HG03469 (cell line): ENCODE data around the gene PRLR.
"Not testable (repeated sequence)": the region's sequence is repeated elsewhere in the genome, so short reads cannot be mapped to it uniquely, and the experiment has no call there.

ENCODE experiments used
- ATAC-seq: cut with Tn5 transposase; IDR thresholded peaks from one replicate; pipeline ENCODE4 v1.9.1; 2021; ENCODE audit warnings: mild to moderate bottlenecking, moderate library complexity, moderate number of reproducible peaks; ENCODE audit not compliant: unreplicated experiment

The PRLR gene

GRCh38 chr5:35133186-35133585 is 97.1 kb downstream of the PRLR start:
- ATAC-seq = no peak

GRCh38 chr5:35131723-35132122 is 98.6 kb downstream of the PRLR start:
- ATAC-seq = no peak

GRCh38 chr5:35129921-35130485 is 100.3 kb downstream of the PRLR start:
- no peak for ATAC-seq

DNA sequence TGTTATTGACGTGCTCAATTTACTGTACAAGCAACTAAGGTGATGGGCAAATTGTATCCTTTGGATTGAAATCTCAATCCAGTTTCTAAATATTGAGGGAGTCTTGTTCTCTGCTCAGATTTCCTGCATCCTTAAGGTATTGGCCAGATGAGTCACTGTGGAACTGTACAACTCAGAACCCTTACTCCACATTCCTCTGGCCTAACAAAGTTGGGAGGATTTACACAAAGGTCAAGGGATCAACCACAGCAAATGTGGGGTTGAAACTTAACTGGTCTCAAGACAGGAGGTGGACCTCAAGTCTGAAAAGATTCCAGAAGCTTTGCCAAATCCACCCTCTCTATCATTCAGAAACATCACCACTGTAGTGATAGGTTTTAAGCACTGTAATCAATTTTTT is 101.0 kb downstream of the PRLR start:
- no peak for ATAC-seq

- ATAC-seq = no peak
Measured at GRCh38 chr5:35127006-35127405, 103.3 kb downstream of the PRLR start.

DNA sequence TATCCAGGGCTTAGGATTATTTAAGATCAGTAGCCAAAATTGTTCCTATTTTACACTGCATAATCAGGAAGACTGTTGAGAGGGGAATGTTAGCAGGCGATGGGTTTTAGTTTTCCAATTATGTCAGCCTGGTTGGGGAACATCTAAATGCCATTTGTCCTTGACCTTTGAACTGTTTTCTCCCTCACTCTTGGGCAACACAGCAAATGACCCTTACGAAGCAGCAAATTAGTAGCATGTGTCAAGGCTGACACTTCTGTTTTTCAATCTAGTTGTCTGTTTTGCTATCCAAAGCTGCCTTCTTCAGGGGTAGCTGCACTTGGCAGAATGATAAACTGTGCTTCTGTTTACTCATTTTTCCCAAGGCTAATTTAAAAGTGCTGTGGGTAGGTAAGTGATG is 104.5 kb downstream of the PRLR start:
- ATAC-seq = no peak

GRCh38 chr5:35124932-35125331 is 105.4 kb downstream of the PRLR start:
- no peak for ATAC-seq

DNA sequence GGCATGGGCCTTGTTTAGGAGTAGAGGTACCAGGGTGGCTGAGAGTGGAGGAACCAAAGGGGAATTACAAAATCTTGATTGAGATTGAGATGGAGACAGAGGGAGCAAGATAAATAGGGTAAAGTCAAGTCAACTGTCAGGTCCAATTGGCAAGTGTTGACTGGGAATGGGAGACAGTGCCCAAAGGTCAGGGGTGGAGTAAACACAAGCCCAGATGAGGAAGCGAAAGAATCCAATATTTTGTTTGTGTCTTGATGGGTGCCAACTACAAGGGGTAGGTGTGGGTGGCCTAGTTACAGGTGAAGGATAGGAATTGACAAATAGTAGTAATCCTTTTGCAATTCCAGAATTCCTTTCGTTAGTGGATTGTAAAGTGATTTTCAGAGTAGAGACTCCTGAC is 107.5 kb downstream of the PRLR start:
- no peak for ATAC-seq

- no peak for ATAC-seq
Measured at GRCh38 chr5:35120715-35121114, 109.6 kb downstream of the PRLR start.

DNA sequence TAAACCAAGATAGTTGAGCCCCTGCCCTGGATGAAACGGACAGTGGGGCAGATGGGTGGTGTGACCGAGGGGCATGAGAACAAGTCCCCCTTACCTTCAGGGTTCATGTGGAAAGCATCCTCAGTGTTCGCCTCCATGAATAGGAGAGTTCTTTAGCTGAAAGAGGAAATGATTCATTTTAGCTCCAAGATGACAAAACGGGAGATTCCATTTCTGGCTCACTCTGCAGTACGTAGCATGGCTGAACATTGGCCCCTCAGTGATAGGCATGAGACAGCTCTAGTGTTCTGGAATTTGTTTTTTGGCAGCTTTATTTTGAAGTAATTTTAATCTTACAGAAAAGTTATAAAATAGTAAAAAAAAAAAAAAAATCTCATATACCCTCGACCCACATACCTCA is 112.3 kb downstream of the PRLR start:
- no peak for ATAC-seq

- no peak for ATAC-seq
Measured at GRCh38 chr5:35115920-35116319, 114.4 kb downstream of the PRLR start.

DNA sequence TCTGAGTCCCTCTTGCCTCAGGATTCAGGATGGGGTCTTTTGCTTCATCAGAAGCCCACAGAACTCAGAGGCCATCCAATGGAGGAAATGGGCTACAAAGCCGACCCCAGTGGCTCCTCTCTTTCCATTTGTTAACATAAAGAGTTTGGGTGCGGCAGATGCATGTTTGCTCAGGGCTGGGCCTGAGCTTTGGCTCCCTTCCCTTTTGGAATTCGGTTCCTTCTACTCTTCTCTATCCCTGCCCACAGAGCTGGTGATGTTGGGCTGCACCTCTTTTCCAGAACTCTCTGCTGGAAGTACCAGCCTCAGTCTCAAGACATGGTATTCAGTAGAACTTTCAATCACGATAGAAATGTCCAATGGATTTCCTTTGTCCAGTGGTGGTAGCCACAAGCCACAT is 115.6 kb downstream of the PRLR start:
- ATAC-seq = no peak

DNA sequence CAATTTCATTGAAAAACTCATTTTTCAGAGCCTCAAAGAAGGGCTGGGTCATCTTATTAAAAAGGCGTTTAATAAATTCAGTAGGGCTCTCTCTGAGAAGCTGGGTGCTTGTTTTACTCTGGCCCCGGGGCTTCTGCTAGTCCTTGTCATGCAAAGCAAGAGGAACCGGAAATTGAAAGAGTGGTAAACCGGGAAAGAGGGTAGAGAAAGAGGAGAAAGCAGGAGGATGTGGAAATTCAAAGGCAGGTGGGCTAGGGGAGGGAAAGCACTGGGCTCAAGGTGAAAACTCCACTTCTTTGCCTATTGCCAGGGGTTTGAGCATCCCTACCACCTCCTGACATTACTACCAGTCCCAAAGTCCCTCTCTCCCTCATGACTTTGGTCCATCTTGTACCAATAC is 118.0 kb downstream of the PRLR start:
- ATAC-seq = no peak

GRCh38 chr5:35104550-35104949 is 125.7 kb downstream of the PRLR start:
- ATAC-seq = not testable (repeated sequence)

DNA sequence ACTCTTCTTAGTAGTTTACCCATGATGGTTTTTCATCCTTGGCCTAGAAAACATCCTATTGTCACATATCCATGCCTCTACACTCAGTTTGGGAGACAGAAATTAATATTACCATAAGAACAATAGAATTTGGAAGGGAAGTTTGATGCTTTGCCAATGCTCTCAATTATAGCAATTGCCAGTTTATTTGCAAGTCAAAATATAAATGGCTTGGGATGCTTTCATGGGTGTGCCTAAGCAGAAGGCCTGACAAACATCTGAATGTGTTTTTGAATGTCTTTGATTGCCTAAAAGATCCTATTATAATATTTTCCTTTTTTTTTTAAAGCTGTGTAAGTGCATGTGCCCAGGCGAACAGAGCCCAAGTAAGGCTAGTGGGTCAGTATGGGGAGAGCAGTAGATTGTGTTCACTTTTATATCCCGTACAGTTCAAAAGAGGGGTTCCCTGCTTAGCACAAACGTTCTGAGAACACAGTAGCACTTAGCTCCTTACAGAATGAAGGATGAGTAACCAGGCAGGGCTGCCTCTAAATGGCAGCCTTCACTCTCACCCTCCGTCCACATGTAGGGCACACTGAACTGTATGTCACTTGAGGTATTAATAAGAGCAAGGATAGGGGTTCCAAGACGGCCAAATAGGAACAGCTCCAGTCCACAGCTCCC is 126.5 kb downstream of the PRLR start:
- no peak for ATAC-seq

DNA sequence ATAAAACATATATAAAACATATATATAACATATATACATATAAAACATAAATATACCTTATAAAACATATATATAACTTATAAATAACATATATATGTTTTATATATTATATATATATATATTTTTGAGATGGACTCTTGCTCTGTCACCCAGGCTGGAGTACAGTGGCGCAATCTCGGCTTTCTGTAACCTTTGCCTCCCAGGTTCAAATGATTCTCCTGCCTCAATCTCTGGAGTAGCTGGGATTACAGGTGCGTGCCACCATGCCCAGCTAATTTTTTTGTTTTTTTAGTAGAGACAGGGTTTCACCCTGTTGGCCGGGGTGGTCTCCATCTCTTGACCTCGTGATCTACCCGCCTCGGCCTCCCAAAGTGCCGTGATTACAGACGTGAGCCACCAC is 128.6 kb downstream of the PRLR start:
- not testable (repeated sequence) for ATAC-seq

DNA sequence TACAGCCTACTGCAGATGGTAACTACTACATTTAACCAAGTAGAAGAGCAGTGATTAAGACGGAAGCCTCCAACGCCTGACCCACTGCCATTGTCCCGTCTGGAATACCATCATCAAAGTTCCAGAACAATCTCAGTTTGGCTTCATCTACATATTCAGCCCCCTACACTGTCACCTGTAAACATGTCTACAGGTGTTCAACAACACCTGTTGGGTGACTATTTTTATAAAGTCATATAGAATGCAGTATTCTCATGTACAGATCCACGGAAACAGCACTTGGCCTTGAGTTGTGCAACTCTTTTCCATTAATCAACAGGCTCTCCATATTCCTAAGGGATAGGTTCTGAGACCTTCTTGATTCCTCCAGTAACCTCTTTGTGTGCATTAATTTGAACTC is 129.3 kb downstream of the PRLR start:
- no peak for ATAC-seq

GRCh38 chr5:35098214-35098613 is 132.1 kb downstream of the PRLR start:
- no peak for ATAC-seq

DNA sequence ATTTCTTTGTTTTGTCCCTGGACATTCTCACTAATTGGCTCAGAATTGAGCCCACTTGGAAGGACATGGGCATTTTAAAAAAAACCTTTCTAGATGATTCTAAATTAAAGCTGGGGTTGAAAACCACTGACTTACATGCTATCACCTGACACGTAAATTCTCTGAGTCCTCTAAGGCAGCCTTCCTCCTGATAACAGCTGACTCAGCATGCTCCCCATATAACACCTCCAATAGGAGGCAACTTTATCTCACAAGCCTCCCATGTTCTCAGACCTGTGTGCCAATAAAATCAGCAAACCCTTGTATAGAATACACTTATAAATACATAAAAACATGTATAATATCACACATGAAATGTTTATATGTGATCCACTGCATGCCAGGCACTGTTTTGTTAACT is 133.4 kb downstream of the PRLR start:
- no peak for ATAC-seq

DNA sequence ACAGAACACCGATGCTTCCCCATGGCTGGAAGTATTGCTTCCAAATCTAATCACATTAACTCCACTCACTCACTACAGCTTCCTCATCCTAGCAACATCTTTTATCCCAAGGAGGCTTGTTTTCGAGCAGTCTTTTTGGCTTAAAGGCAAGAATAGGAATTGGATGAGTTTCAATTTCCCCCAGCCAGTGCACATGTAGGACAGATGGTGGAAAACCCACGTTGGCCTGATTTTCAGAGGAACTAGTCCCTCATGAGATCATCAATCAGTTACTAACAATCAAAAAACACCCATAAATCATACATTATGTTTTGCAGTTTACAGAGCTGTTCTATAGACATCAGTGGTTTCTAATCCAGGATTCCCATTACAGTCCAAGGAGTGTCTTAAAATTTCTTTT is 134.1 kb downstream of the PRLR start:
- no peak for ATAC-seq

DNA sequence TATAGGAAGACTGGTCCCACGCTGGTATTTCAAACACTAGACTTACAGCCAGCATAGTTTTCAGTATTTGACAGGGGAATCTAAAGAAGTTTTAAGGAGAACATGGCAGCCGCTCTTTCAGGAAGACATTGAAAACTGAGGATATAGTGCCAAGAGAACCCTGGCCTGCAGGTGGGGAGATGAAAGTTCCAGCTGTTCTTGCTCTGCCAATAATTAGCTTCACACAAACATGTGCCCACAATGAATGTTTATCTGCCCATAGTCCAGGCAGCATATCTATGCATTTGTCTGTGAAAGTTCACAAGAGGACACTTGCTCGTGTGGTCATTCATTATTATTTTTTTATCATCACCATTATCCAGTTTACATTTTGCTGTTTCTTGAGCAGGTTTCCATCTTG is 134.9 kb downstream of the PRLR start:
- no peak for ATAC-seq

DNA sequence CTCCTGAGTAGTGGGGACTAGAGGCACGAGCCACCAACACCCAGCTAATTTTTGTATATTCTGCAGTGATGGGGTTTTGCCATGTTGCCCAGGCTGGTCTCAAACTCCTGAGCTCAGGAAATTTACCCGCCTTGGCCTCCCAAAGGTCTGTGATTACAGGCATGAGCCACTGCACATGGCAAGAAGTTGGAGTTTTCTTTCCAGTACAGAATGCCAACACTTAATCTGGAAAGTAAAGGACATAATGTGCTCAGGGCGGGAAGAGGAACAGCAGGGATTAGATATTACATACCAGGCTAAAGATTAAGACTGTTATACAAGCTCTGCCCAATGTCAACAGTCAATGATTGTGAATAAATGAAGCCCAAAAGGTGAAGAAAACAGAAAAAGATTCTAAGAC is 135.3 kb downstream of the PRLR start:
- ATAC-seq = no peak

DNA sequence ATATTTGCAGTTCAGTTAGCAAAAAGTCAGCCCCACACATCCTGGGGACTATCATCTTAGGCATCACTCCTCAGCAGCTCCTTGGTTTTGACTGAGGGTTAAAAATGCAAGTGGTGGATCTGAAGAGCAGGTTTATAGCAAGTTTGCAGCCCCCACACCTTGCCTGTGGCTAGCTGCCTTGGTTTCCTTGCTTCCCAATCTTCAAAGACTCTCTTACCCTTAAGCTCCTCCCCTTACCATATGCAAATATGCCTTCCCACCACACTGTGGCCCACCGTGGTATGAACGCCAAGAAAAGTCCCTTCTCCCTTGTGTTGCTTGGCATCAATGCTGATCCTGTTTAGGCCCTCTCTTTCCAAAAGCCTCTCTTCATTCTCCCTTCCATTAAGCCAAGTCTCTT is 137.6 kb downstream of the PRLR start:
- no peak for ATAC-seq
